Measurements from ENCODE around the gene HSPB1.
"Not testable (repeated sequence)": the region's sequence is repeated elsewhere in the genome, so short reads cannot be mapped to it uniquely, and the experiment has no call there.

The HSPB1 gene

GRCh38 chr7:76302347-76303201 lies at the start of gene HSPB1:
Gene HSPB1 (plus strand): TSS chr7:76302673. CDS start chr7:76302713, 40 bp downstream.
- DNase-seq: peak; percentile 83

GRCh38 chr7:76254781-76255180 lies 47.7 kb upstream of the HSPB1 start:
- DNase-seq: no peak

GRCh38 chr7:76257973-76258372 lies 44.5 kb upstream of the HSPB1 start:
- no peak for DNase-seq

- DNase-seq: no peak
These were observed 43.1 kb upstream of the HSPB1 start for GRCh38 chr7:76259124-76260093.

- no peak for DNase-seq
These were observed 42.2 kb upstream of the HSPB1 start for GRCh38 chr7:76260171-76260703.

GRCh38 chr7:76261329-76261728 lies 41.1 kb upstream of the HSPB1 start:
- no peak for DNase-seq

- no peak for DNase-seq
These were observed 40.5 kb upstream of the HSPB1 start for GRCh38 chr7:76261931-76262330.

- peak; percentile 55 for DNase-seq
These were observed 39.6 kb upstream of the HSPB1 start for GRCh38 chr7:76262683-76263402.

GRCh38 chr7:76265299-76265698 lies 37.2 kb upstream of the HSPB1 start:
- no peak for DNase-seq

- no peak for DNase-seq
These were observed 35.2 kb upstream of the HSPB1 start for GRCh38 chr7:76267107-76267893.

GRCh38 chr7:76267894-76268183 lies 34.6 kb upstream of the HSPB1 start:
- DNase-seq: no peak

- no peak for DNase-seq
These were observed 34.1 kb upstream of the HSPB1 start for GRCh38 chr7:76268376-76268775.

- DNase-seq: no peak
These were observed 32.6 kb upstream of the HSPB1 start for GRCh38 chr7:76269895-76270294.

- not testable (repeated sequence) for DNase-seq
These were observed 31.1 kb upstream of the HSPB1 start for GRCh38 chr7:76271384-76271783.

- no peak for DNase-seq
These were observed 30.3 kb upstream of the HSPB1 start for GRCh38 chr7:76272142-76272541.

GRCh38 chr7:76272851-76273497 lies 29.5 kb upstream of the HSPB1 start:
- no peak for DNase-seq

- no peak for DNase-seq
These were observed 29.0 kb upstream of the HSPB1 start for GRCh38 chr7:76273503-76273902.

- DNase-seq: no peak
These were observed 23.9 kb upstream of the HSPB1 start for GRCh38 chr7:76278540-76278939.

GRCh38 chr7:76280408-76280807 lies 22.1 kb upstream of the HSPB1 start:
- DNase-seq: no peak

GRCh38 chr7:76281006-76281705 lies 21.3 kb upstream of the HSPB1 start:
- DNase-seq: no peak

Data from NCI-H1694 treated with DMSO at 0.1 percent for 48 hours (cell line).